Activated naive CD8-positive, alpha-beta T cell treated with anti-CD3 and anti-CD28 coated beads, Interleukin-2, amount 50 U/mL, for 16 hours (primary cell): ENCODE data around the gene KCNJ5.
"Not testable (repeated sequence)": the region's sequence is repeated elsewhere in the genome, so short reads cannot be mapped to it uniquely, and the experiment has no call there.

Experiments
- DNase-seq: peaks from one replicate; pipeline ENCODE4 v3.0.0-alpha.2; 2020; ENCODE audit warnings: low read depth, low spot score

KCNJ5 gene

GRCh38 chr11:128913806-128914205 is 22.6 kb downstream of the KCNJ5 start:
- no peak for DNase-seq

DNA sequence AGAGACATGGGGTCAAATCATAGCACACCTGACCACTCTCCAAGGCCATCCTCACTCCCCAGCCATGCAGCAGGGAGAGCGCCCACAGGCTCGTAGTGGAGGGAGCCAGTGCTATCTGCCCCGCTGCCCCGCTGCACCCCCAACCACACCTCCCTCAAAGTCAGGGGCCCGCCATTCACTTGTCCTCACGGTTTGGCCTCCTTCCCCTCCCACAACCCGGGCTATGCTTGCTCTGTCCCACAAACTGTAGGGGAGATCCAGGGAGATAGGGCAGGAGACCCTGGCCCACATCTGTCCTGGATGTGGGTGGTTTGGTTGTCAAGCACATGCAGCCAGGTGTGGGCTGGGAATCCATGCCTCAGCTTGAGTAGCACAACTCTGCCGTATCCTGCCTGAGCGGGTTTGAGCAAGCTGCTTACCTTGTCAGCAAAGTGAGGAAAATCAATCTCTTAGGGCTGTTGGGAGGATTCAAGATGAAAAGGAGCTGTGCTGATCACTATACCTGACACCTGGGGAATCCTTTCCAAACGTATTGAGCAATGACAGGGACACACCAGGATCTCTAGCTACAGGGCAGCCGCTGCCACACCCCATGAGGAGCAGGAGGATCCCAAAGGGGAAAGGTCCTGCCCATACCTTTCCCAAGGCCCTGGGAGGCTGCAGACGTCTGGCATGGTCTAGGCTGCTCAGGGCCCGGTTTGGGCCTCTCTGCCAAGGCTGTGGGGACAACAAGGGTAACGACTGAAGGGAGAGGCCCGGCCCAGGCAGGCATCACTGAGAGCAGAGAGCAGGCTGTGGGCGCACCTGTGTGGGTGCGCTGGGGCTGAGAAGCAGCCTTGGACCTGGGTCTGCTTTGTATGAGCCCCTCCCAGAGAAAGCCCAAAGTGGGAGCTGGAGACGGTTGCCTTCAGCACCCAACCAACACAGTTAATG is 23.3 kb downstream of the KCNJ5 start:
- no peak for DNase-seq

- DNase-seq, result no peak
Measured at GRCh38 chr11:128915149-128915521, 24.0 kb downstream of the KCNJ5 start.

GRCh38 chr11:128916037-128916572 is 24.9 kb downstream of the KCNJ5 start:
- DNase-seq, result no peak

DNA sequence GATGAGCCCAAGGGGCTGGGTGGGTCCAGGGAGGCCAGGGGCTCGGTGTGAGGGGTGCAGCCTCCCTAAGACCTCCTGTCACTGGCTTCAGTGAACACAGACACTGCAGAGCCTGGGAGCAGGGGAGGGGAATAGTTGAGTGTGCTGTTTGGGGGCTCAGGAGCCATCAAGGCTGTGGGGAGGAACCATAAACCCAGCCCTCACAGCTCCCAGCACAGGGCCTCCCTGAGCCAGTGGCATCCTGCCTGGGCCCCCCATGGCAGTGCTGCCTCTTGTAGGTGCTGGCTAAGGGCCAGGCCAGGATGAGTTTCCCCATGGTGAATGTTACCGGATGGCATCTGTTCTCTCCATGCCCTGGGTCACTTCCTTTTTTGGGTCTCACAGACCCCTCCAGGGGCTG is 25.5 kb downstream of the KCNJ5 start:
- no peak for DNase-seq

- DNase-seq, result no peak
Measured at GRCh38 chr11:128917144-128917724, 26.1 kb downstream of the KCNJ5 start.

DNA sequence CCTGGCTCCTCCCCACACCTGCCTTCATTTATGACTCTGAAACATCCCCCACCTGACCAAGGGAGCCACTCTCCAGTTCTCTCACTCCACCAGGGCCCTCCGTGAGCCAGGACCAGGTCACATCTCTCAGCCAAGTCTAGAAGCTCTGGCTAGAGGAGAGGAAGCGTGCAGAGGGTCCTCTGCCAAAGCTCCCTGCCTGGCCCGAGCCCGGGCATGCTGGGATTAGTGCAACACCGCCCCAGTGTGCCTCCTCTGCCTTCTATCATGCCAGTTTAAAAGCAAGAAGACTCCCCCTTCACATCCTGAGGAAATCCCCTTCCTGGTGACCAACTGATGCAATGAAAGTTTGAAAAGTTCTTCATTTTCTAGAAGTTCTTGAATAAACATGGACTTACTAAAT is 28.1 kb downstream of the KCNJ5 start:
- DNase-seq, result no peak

- not testable (repeated sequence) for DNase-seq
Measured at GRCh38 chr11:128919635-128920034, 28.5 kb downstream of the KCNJ5 start.

DNA sequence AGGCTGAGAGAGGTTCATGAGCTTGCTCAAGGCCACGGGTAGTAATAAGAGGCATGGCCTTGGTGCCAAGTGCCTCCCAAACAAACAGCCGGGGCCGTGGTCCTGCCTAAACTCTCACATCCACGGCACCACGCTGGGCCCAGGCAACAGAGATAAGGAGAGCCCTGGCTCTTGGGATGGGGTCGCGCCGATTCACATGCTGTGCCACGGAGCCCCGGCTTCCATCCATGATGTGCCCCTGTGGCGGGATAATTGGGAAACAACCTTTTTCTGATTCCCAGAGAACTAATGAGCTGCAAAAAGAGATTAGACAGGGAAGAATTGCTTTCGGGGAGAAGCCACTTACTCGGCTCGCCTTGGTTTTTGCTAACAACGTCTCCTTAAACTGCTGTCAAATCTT is 29.5 kb downstream of the KCNJ5 start:
- DNase-seq, result no peak

DNA sequence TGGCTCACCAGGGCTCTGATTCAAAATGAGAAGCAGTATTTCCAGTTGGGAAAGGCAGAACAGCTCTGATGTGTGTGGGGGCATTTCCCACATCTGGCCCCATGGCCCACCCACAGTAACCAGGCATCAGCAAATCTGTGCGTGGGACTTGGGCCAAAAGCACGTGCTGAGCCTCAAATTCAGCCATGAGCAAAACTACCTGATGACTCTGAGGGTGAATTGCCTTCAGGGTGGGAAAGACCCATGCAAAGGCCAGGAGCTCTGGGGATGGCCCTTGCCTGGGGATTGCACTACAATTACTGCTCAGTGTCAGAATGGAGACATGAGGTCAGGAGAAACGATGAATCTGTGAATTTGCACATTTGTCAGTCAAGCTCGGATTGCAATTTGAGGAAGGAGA is 30.6 kb downstream of the KCNJ5 start:
- no peak for DNase-seq

- DNase-seq, result no peak
Measured at GRCh38 chr11:128924104-128924503, 32.9 kb downstream of the KCNJ5 start.

- no peak for DNase-seq
Measured at GRCh38 chr11:128924510-128925249, 33.5 kb downstream of the KCNJ5 start.

- DNase-seq, result no peak
Measured at GRCh38 chr11:128925250-128925600, 34.1 kb downstream of the KCNJ5 start.

GRCh38 chr11:128926000-128926399 is 34.8 kb downstream of the KCNJ5 start:
- no peak for DNase-seq

- no peak for DNase-seq
Measured at GRCh38 chr11:128926437-128927107, 35.4 kb downstream of the KCNJ5 start.

GRCh38 chr11:128927108-128927461 is 35.9 kb downstream of the KCNJ5 start:
- no peak for DNase-seq

- no peak for DNase-seq
Measured at GRCh38 chr11:128927683-128928336, 36.7 kb downstream of the KCNJ5 start.

GRCh38 chr11:128928400-128928799 is 37.2 kb downstream of the KCNJ5 start:
- DNase-seq, result no peak

DNA sequence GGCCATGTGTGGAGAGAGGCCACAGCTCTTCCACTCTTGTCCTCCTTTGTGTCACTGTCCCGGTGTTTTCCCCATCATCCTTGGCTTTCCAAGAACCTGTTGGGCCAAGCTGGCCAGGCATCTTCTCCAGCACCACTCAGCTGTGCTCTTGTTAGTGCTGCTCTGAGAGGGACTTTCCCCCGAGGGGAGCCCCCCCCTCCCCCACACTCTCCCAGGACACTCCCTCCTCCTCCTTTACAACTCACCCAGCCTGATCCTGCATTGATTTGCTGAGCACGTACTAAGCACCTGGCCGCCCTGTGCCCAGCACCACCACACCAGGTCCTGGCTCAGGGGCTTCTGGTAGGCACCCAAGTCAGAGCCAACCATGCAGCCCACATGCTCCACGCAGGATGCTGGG is 38.3 kb downstream of the KCNJ5 start:
- no peak for DNase-seq

DNA sequence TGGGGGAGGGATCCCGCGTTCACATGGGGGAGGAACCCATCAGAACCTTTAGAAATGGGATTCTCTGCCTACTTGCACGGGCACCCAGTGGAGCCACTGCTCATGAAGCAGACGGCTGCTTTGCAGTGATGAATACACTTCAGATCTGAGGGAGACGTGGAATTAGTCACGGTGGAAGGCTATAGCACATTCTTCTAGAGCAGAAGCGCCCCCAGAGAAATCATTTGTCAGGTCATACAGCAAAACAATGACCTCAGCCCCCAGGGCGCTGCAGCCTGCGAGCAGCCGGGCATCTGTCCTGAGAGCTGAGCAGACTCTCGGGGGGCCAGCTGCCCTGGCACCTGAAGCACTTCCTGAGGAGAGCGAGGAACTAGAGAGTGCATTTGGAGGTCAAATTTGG is 38.8 kb downstream of the KCNJ5 start:
- DNase-seq, result no peak

- DNase-seq, result no peak
Measured at GRCh38 chr11:128931066-128931465, 39.9 kb downstream of the KCNJ5 start.
